NCI-H187 treated with DMSO at 0.1 percent for 48 hours (cell line): ENCODE measurements around the gene BAZ2B.
"Not testable (repeated sequence)": the region's sequence is repeated elsewhere in the genome, so short reads cannot be mapped to it uniquely, and the experiment has no call there.

Experiments
- DNase-seq: peaks from one replicate; lab custom pipeline; 2025; lab: John Stamatoyannopoulos, UW

BAZ2B gene

GRCh38 chr2:159572459-159572858 is 43.9 kb downstream of the BAZ2B start:
- no peak for DNase-seq

DNA sequence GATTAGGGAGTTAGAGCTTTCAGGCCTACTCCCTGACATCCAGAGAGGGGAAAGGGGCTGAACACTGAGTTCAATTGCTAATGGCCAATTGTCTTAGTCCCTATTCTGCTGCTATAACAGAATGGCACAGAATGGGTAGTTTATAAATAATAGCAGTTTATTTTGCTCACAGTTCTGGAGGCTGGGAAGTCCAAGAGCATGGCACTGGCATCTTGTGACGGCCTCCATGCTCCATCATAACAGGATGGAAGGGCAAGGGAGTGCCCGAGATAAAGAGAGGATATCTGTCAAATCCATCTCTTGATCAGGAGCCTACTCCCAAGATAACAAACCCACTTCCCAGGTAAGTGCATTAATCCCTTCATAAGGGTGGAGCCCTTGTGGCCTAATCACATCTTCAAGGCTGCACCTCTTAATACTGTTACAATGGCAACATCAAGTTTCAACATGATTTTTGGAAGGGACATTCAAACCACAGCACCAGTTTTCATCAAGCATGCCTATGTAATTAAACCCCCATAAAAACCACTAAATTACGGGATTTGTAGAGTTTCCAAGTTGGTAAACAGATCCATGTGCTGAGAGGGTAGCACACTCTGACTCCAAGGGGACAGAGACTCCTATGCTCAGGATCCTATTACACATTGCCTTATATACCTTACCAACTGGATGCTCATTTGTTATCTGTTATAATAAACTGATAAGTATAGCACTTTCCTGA is 44.6 kb downstream of the BAZ2B start:
- DNase-seq, result no peak

- no peak for DNase-seq
Measured at GRCh38 chr2:159564081-159564480, 52.3 kb downstream of the BAZ2B start.

GRCh38 chr2:159562248-159562647 is 54.1 kb downstream of the BAZ2B start:
- DNase-seq, result no peak

- no peak for DNase-seq
Measured at GRCh38 chr2:159561786-159562185, 54.6 kb downstream of the BAZ2B start.

- no peak for DNase-seq
Measured at GRCh38 chr2:159561242-159561641, 55.1 kb downstream of the BAZ2B start.

DNA sequence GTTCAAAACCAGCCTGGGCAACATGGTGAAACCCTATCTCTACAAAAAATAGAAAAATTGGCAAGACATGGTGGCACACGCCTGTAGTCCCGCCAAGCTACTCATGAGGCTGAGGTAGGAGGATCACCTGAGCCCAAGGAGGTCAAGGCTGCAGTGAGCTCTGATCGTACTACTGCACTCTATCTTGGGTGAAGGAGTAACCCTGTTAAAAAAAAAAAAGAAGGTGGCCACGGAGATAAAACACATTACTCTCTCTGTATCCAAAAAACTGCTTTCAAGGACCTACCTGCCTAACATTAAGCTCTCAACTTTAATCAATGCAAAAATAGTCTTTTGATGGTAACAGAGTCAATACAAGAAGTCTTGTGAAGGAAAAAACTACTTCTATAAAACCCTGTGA is 57.3 kb downstream of the BAZ2B start:
- DNase-seq, result no peak

- DNase-seq, result no peak
Measured at GRCh38 chr2:159558479-159558878, 57.9 kb downstream of the BAZ2B start.

GRCh38 chr2:159557437-159558034 is 58.8 kb downstream of the BAZ2B start:
- DNase-seq, result no peak

GRCh38 chr2:159555651-159556392 is 60.5 kb downstream of the BAZ2B start:
- DNase-seq, result no peak

DNA sequence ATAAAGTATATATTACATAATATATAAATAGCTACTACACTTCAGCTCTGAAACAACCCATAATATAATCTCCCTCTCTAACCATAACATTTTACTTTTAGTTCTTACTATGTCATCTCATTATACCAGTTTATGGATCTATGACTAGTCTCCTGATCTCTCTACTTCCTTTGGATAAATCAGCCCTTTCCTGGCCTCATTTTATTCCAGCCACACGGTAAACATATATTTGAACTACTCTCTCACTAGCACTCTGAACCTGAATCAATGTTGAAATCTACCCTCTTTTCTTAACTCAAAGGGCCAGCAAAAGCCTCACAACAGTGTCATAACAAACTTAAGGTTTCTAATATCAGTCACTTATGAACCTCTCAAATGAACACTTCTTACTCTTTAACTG is 62.6 kb downstream of the BAZ2B start:
- DNase-seq, result no peak

GRCh38 chr2:159551806-159552205 is 64.5 kb downstream of the BAZ2B start:
- no peak for DNase-seq

DNA sequence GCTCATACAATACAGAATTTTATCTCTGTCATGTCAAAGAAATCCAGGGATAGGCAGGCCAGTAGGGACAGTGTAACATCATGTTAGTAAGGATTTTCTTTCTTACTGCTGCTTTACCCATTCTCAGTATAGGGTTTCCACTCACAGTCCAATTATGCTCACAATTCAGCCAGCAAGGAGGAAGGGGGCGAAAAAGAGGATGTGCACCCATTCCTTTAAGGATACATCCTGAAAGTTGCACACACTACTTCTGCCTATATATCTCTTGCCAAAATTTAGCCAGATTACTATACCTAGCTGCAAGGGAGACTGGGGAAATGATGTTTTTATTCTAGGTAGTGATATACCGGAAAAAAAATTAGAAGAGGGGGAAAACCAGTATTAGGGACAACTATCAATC is 66.1 kb downstream of the BAZ2B start:
- no peak for DNase-seq

- no peak for DNase-seq
Measured at GRCh38 chr2:159549234-159549633, 67.1 kb downstream of the BAZ2B start.

- DNase-seq, result no peak
Measured at GRCh38 chr2:159546716-159547430, 69.5 kb downstream of the BAZ2B start.

- DNase-seq, result no peak
Measured at GRCh38 chr2:159546039-159546438, 70.3 kb downstream of the BAZ2B start.

DNA sequence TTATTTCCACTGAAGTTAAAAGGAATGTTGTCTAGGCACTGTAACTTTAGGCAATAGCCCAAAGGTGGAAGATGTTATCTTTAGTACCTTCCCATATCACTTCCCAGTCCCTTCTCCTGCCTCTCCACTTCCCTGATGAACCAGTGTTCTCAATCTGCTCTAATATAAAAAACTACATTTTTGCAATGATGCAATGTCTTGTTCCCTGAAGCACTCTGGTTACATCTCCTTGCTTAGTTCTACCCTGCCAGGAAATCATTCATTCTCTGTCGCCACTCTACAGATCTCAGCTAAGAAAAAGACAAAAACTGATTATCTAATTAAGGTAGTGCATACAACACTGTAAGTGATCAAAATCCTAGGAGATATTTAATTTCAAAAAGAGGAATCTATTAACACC is 71.3 kb downstream of the BAZ2B start:
- no peak for DNase-seq

DNA sequence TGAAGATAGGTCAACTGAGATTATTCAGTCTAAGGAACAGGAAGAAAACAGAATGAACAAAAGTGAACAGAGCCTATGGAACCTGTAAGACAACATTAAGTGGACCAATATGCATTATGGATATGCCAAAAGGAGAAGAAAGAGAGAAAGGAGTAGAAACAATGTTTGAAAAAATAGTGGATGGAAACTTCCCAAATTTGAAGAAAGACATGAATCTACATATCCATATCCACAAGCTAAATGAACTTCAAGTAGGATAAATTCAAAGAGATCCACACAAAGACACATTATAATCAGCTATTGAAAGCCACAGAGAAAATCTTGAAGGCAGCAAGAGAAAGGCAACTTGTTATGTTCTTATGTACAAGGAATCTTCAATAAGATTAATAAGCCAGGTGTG is 74.2 kb downstream of the BAZ2B start:
- no peak for DNase-seq

GRCh38 chr2:159539701-159540100 is 76.6 kb downstream of the BAZ2B start:
- DNase-seq, result no peak

GRCh38 chr2:159538801-159539200 is 77.5 kb downstream of the BAZ2B start:
- DNase-seq, result no peak

GRCh38 chr2:159535261-159535660 is 81.1 kb downstream of the BAZ2B start:
- DNase-seq, result not testable (repeated sequence)

GRCh38 chr2:159531475-159531874 is 84.9 kb downstream of the BAZ2B start:
- DNase-seq, result no peak

- no peak for DNase-seq
Measured at GRCh38 chr2:159526433-159526832, 89.9 kb downstream of the BAZ2B start.
